ENCODE results near the gene SYNGR4.
"Not testable (repeated sequence)": the region's sequence is repeated elsewhere in the genome, so short reads cannot be mapped to it uniquely, and the experiment has no call there.

The SYNGR4 gene

DNA sequence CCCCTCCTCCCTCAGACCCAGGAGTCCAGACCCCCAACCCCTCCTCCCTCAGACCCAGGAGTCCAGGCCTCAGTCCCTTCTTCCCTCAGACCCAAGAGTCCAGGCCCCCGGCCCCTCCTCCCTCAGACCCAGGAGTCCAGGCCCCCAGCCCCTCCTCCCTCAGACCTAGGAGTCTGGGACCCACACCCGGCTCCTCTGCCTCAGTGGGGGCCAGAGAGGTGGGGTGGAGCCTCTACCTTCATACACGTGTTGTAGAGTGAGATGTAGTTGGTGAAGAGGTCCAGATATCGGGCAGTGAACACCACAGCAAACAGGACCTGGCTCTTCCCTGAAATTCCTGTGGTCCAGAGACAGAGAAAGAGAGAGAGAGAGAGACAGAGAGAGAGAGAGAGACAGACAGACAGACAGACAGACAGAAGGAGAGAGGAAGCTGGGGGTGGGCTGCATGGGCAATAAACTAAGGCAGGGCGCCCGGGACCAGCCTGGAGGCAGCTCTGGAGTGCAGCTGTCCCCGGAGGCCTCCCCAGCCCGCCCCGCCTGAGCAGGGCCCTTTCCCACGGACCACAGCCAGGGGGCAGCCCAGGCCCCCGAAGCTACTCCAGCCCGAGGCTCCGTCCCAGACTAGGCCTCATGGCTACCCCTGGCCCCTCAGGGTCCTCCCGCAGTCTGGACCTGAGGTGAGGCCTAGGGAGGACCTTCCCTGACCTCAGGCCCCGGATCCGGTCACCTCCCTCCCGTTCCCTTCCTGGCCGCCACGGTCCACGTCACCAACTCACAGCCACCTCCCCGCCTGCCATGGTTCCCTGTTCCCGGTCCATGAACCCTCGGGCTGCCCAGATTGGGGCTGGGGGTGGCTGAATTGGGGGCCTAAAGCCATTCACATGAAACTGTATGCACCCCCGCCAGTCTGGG lies 26.3 kb downstream of the SYNGR4 start:
- peak overlapping the region; percentile 78 for H3K4me3 ChIP-seq (ENCODE audit: control insufficient read depth, low read depth, low read length)
- peak; percentile 55 for DNase-seq (ENCODE audit: low read depth)
- TF ChIP-seq, protein P1, sequence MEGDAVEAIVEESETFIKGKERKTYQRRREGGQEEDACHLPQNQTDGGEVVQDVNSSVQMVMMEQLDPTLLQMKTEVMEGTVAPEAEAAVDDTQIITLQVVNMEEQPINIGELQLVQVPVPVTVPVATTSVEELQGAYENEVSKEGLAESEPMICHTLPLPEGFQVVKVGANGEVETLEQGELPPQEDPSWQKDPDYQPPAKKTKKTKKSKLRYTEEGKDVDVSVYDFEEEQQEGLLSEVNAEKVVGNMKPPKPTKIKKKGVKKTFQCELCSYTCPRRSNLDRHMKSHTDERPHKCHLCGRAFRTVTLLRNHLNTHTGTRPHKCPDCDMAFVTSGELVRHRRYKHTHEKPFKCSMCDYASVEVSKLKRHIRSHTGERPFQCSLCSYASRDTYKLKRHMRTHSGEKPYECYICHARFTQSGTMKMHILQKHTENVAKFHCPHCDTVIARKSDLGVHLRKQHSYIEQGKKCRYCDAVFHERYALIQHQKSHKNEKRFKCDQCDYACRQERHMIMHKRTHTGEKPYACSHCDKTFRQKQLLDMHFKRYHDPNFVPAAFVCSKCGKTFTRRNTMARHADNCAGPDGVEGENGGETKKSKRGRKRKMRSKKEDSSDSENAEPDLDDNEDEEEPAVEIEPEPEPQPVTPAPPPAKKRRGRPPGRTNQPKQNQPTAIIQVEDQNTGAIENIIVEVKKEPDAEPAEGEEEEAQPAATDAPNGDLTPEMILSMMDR (conservative IDR thresholded peaks at IDR 0.05; ENCODE audit: control insufficient read depth, insufficient read depth, low read depth, low read length), result peak; percentile 56

GRCh38 chr19:48391100-48392005 lies 27.2 kb downstream of the SYNGR4 start, which contains the start of gene KDELR1:
Gene KDELR1, minus strand, starts transcription at chr19:48391551. Its CDS starts 193 bp downstream, at chr19:48391358.
- peak; percentile 62 for DNase-seq (ENCODE audit: low read depth)
- TF ChIP-seq, protein P1 (conservative IDR thresholded peaks at IDR 0.05; ENCODE audit: control insufficient read depth, insufficient read depth, low read depth, low read length), result peak; percentile 79
- peak within 1 kb of the TSS; percentile 78 for H3K4me3 ChIP-seq (ENCODE audit: control insufficient read depth, low read depth, low read length)

DNA sequence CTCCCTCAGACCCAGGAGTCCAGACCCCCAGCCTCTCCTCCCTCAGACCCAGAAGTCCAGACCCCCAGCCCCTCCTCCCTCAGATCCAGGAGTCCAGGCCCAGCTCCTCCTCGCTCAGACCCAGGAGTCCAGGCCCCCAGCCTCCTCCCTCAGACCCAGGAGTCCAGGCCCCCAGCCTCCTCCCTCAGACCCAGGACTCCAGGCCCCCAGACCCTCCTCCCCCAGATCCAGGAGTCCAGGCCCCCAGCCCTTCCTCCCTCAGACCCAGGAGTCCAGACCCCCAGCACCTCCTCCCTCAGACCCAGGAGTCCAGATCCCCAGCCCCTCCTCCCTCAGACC lies 27.8 kb downstream of the SYNGR4 start:
- not testable (repeated sequence) for H3K4me3 ChIP-seq (ENCODE audit: control insufficient read depth, low read depth, low read length); DNase-seq (ENCODE audit: low read depth)

- H3K4me3 ChIP-seq (ENCODE audit: control insufficient read depth, low read depth, low read length), result no peak overlapping the region
- TF ChIP-seq, protein P1 (conservative IDR thresholded peaks at IDR 0.05; ENCODE audit: control insufficient read depth, insufficient read depth, low read depth, low read length), result no peak
- no peak for DNase-seq (ENCODE audit: low read depth)
These were observed 28.8 kb downstream of the SYNGR4 start for GRCh38 chr19:48392860-48393558.

DNA sequence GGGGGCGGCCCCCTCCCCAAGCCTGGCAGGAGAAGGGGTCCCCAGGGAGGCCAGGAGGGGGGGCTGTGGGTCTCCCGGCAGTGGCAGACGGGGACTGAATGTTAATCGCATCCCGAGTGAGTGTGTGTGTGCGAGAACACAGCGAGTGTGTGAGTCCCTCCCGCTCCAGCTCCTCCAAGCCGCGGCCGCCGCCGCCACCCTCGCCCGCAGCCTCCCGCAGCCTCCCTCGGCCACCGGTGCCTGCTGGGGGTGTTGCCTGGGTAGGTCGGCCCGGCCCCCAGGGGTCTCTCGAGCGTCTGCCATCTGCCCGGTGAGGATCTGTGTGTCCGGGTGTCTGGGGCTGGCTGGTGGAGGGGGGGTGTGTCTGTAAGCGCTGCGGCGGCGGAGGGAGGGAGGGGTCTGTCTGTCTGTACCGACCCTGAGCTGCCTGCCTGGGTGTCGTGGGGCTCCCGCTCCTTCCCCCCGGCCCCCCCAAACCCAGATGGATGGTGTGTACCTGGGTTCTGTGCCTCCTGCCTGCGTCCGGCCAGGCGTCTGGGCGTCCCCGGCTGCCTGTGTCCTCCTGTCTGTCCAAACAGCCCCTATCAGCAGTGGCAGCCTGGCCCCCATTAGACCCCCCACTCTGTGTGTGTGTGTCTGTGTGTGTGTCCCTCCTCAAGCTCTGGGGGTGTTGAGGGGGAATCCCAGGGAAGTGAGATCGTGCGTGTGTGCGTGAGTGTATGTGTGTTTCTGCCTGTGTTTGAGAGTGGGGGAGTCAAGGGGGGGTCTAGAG lies 29.6 kb downstream of the SYNGR4 start, which contains the start of gene GRIN2D:
TSS of gene GRIN2D (plus strand) at position 110 of the 772 bp plus-strand sequence. CDS start 4,725 bp downstream, outside the sequence.
- no peak for DNase-seq (ENCODE audit: low read depth)
- peak within 1 kb of the TSS; percentile 16 for H3K4me3 ChIP-seq (ENCODE audit: control insufficient read depth, low read depth, low read length)
- TF ChIP-seq, protein P1 (conservative IDR thresholded peaks at IDR 0.05; ENCODE audit: control insufficient read depth, insufficient read depth, low read depth, low read length), result no peak

DNA sequence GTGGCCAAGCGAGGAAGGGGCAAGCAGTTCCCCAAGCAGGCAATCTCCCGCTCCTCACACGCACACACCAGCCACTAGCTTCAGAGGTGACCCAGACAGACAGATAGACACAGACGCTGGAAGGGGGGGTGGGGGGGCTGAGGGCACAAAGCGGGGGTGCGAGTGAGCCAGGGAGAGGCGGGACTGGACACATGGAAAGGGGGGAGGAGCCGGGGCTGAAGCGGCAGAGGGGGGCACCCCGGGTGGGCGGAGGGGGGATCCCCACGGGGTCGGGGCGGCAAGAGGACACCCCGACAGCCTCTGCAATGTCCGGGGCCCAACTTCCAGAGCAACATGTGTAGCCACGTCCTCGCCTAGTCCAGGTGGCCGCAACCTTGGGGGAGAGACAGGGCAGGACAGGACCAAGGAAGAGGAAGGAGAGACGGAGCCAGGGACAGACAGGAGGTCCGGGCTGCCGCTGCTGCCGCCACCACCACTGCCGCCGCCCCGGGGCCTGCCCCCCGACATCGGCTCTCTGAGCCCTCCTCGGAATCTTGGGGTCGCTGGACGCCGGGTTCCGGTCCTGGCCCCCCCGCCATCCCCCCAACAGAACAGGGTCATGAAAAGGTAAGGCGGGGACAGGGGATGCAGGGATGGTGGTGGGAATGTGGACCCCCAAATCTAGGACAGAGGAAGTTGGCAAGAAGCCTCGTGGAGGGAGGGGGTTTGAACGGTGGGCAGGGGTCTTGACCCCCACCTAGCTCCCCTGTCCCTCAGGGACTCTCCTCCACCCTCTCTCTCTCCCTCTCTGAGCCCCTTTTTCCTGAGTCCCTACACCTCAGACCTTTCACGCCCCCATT lies 30.4 kb downstream of the SYNGR4 start:
- no peak for DNase-seq (ENCODE audit: low read depth)
- no peak overlapping the region for H3K4me3 ChIP-seq (ENCODE audit: control insufficient read depth, low read depth, low read length)
- TF ChIP-seq, protein P1 (conservative IDR thresholded peaks at IDR 0.05; ENCODE audit: control insufficient read depth, insufficient read depth, low read depth, low read length), result no peak
